Vagina (tissue), 2 donors: ENCODE results near the gene ABCA7.

ENCODE experiments used
- CTCF ChIP-seq, 3 experiments: fragments of 450-650 bp in 2 of 3; fragments of 200-600 bp in 1 of 3; sonication (generic) in 1 of 3; IDR thresholded peaks; one replicate each; pipeline ENCODE4 v1.5.1; 2017 to 2019; ENCODE audit warnings: antibody characterized with exemption in 3 of 3, mild to moderate bottlenecking in 2 of 3, moderate library complexity in 2 of 3
- POLR2AphosphoS5 ChIP-seq, 2 donors: sonication (generic); formaldehyde crosslinking; IDR thresholded peaks; one replicate each; pipeline ENCODE4 v1.9.0; 2017; ENCODE audit warnings: antibody characterized with exemption in 2 of 2, mild to moderate bottlenecking in 2 of 2, low read depth in 1 of 2; ENCODE audit not compliant: insufficient read depth in 1 of 2

- peak in 1 of 2 donors; percentile 53 for TF ChIP-seq POLR2AphosphoS5 (IDR thresholded peaks at IDR 0.05; ENCODE audit: insufficient read depth in 1 of 2, low read depth in 1 of 2)
- no peak for TF ChIP-seq CTCF (IDR thresholded peaks at IDR 0.05)
These were observed 69.2 kb downstream of the ABCA7 start for GRCh38 chr19:1109032-1109551.
